Measurements from ENCODE around the gene TRIM14. TPM values are rescaled to one million over a fixed set of nuclear protein-coding genes. Genes with fewer than 3 reads are reported as not detected.

TRIM14 gene
- total RNA-seq, 1 experiment from 2014 or later: 12.5 TPM

DNA sequence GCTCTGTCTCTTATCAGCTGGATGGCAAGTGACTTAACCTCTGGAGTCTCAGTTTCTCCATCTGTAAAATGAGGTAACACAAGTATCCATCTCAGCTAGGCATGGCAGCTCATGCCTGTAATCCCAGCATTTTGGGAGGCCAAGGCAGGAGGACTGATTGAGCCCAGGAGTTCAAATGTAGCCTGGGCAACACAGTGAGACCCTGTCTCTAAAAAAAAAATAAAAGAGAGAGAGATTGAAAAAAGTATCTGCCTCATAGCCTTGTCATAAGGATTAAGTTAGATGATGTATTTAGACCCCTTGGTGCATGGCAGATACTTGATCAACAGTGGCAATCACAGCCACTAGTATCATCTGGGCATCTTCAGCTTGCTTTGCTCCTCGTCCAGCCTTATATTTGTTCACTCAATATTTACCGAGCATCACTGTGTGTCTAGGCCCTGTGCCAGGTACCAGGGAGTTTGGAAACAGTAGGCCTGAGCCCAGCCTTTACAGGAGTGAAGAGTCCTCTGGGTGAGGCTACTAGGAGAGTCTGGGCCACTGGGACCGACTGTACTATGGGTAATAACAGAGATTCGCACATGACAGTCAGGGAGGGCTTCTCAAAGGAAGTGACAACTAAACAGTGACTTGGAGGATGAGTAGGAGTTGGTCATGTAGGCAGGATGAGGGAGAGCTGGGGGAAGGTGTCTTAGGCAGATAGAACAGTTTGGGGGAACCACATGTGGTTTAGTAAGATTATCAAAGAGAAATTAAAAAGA is 39.2 kb upstream of the TRIM14 start:
- Histone ChIP-seq H3K4me1 (ENCODE audit: insufficient read depth, low read length) (no peaks in the 10 kb centered on the region), H3K23me2 (ENCODE audit: insufficient read length, low read depth, low read length, poor library complexity, severe bottlenecking) (no peaks in the 10 kb centered on the region), H2BK5ac (ENCODE audit: insufficient read length, low read length) (no peak overlapping the region), H2BK120ac (ENCODE audit: low read depth, low read length, poor library complexity, severe bottlenecking) (no peak overlapping the region), H3K14ac (ENCODE audit: insufficient read depth, low read length) (no peak overlapping the region), H2AK5ac (ENCODE audit: insufficient read length, low read length) (no peak overlapping the region), H2BK12ac (ENCODE audit: insufficient read length, low read depth, low read length) (no peak overlapping the region), H3K4me2 (ENCODE audit: insufficient read depth, insufficient read length, low read length) (no peak overlapping the region), H3K23ac (ENCODE audit: insufficient read length, low read depth, low read length) (no peak overlapping the region), H3K27me3 (ENCODE audit: insufficient read depth, low read length) (no peaks in the 10 kb centered on the region), H3K79me2 (ENCODE audit: insufficient read depth, low read length) (no peaks in the 10 kb centered on the region), H4K91ac (ENCODE audit: insufficient read length, low read depth, low read length) (no peak overlapping the region), H2AFZ (ENCODE audit: low read length) (no peak overlapping the region), H3K79me1 (ENCODE audit: insufficient read depth, low read depth, low read length, poor library complexity, severe bottlenecking) (no peaks in the 10 kb centered on the region), H4K20me1 (ENCODE audit: control insufficient read depth, insufficient read depth, insufficient read length) (no peaks in the 10 kb centered on the region), H2BK15ac (ENCODE audit: low read depth, low read length) (no peak overlapping the region), H3K27ac (ENCODE audit: insufficient read length, low read depth, low read length) (no peak overlapping the region), H2BK20ac (ENCODE audit: low read depth, low read length, poor library complexity, severe bottlenecking) (no peak overlapping the region), H3K18ac (ENCODE audit: insufficient read length, low read depth, low read length) (no peak overlapping the region), H4K5ac (ENCODE audit: insufficient read length, low read depth, low read length) (no peak overlapping the region), H3K4ac (ENCODE audit: low read depth, low read length) (no peak overlapping the region), H3K56ac (ENCODE audit: insufficient read length, low read depth, low read length) (no peak overlapping the region), H3T11ph (ENCODE audit: low read length) (no peak overlapping the region), H3K9me3 (ENCODE audit: control insufficient read depth, low read depth, low read length) (no peaks in the 10 kb centered on the region), H4K8ac (replicated peaks; ENCODE audit: insufficient read length, low read depth, low read length) (no peak overlapping the region), H3K9ac (ENCODE audit: extremely low read depth, insufficient read length, low read length) (no peak overlapping the region)
- Mint-ChIP-seq H3K9me3 (no peaks in the 10 kb centered on the region), H3K27ac (no peak overlapping the region), H3K4me3 (no peak overlapping the region), H3K27me3 (ENCODE audit: low read depth) (no peaks in the 10 kb centered on the region), H3K36me3 (ENCODE audit: insufficient read depth in 1 of 3, low read depth in 3 of 3) (peaks cover 6 to 15% (median 10%) of the 10 kb centered on the region in 3 experiments; a peak in 4 of 7 replicates), H3K4me1 (peaks cover 0 to 2% of the 10 kb centered on the region in 2 experiments; a peak in 1 of 4 replicates)
- no peak for DNase-seq
- WGBS (ENCODE audit: extremely low coverage, insufficient read length, low lambda C conversion rate): no CpG with 5 or more reads among the region's 4 CpGs
- TF ChIP-seq, protein P1, sequence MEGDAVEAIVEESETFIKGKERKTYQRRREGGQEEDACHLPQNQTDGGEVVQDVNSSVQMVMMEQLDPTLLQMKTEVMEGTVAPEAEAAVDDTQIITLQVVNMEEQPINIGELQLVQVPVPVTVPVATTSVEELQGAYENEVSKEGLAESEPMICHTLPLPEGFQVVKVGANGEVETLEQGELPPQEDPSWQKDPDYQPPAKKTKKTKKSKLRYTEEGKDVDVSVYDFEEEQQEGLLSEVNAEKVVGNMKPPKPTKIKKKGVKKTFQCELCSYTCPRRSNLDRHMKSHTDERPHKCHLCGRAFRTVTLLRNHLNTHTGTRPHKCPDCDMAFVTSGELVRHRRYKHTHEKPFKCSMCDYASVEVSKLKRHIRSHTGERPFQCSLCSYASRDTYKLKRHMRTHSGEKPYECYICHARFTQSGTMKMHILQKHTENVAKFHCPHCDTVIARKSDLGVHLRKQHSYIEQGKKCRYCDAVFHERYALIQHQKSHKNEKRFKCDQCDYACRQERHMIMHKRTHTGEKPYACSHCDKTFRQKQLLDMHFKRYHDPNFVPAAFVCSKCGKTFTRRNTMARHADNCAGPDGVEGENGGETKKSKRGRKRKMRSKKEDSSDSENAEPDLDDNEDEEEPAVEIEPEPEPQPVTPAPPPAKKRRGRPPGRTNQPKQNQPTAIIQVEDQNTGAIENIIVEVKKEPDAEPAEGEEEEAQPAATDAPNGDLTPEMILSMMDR (conservative IDR thresholded peaks at IDR 0.05): no peak
